ENCODE results near the gene ACAP3.

The ACAP3 gene

DNA sequence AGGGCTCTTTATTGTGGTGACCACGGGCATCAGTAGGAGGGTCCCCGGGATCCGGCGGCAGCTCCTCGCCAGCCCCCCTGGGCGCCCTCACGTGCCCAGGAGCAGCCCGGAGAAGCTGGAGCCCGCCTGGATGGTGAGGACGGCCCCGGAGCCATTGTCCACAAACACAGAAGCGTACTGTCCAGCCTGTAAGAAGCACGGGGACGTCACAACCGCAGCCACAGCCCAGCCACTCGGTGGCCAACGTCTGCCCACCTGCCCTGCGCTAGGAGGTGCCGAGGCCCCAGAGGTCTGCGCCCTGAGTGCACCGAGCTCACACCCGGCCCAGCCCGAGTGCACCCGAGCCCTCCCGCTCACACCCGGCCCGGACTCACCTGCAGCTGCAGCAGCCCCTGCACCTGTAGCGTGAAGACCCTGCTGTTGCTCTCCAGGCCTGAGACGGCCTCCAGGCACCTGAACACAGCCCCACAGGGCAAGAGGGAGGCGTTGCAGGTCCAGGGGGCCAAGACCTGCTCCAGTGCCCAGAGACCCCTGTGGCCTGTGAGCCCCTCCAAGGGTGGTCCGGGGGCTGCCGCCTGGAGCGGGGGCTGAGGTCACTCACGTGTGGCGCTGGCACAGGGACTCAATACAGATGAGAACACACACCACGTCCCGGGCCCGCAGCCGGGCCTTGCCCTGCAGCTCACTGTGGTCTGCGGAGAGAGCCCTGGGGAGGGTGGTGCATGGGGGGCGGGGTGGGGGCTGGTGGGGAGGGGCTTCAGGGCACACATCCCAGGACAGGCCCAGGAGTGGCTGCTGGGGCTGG is 65.1 kb downstream of the ACAP3 start:
- DNase-seq = no peak
